ENCODE data around the gene APOA4.

APOA4 gene

GRCh38 chr11:116811194-116811593 is 11.9 kb downstream of the APOA4 start:
- H3K9me3 ChIP-seq (ENCODE audit: insufficient read depth, low read length), result no peaks in the 10 kb centered on the region
- no peak overlapping the region for H3K27ac ChIP-seq (ENCODE audit: low read depth, low read length)

DNA sequence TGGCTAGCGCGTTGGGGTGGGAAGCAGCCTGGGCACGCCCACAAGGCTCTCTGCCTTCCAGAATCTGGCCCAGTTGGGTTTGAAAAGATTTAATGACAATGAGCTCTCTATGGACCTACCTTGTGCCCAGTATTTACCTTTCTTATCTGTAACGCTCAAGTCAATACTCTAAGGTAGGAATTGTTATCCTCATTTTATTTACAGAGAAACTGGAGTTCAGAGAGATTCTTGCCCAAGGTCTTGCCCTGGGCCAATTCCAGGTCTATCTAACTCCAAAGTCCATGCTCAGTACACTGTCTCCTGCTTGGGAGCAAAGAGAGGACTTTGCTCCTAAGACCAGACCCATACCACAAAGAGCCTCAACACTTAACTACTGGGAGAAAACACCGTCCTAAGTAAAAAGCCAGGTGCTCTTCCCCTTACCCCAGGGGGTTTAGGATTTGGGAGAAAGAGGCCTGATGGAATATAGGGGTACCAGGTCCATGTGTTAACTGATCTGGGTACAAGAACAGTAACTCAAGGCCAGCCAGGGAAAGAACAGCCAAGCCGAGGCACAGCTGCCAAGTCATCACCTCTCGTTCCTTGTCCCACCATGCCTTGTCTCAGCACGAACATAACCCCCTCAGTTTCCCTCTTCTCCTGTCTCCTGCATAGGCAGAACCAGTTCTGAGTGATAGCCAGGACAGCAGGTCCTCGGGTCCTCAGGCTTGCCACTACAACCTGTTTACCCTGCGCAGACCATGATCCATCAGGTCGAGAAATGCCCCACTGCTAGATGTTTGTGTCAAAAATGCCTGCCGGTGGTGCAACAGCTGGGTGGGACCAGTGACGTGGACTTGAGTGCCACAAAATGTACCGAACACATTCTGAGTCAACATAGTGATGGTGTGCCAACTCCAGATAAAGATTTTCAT is 14.6 kb downstream of the APOA4 start:
- no peak overlapping the region for H3K9ac ChIP-seq (ENCODE audit: low read length)
- H4K20me1 ChIP-seq (ENCODE audit: low read depth, low read length), result no peaks in the 10 kb centered on the region
- H3K36me3 ChIP-seq (ENCODE audit: low read length), result no peaks in the 10 kb centered on the region
- no peak overlapping the region for H2AFZ ChIP-seq (ENCODE audit: low read depth, low read length, severe bottlenecking)
- 0 out of 2 replicates have a peak, but pooled peaks cover 2% of the 10 kb centered on the region for H3F3A ChIP-seq (ENCODE audit: insufficient read depth)
- no peaks in the 10 kb centered on the region for H3K9me3 ChIP-seq (ENCODE audit: insufficient read depth, low read length)
- no peak overlapping the region for H3K4me2 ChIP-seq (ENCODE audit: low read depth, low read length, poor library complexity, severe bottlenecking)
- no peak overlapping the region for H3K4me3 ChIP-seq (ENCODE audit: insufficient read depth, low read length, poor library complexity, severe bottlenecking)
- H3K9me2 ChIP-seq (replicated peaks; ENCODE audit: insufficient read depth, low read length), result no peaks in the 10 kb centered on the region
- no peak for TF ChIP-seq EZH2phosphoT487 (conservative IDR thresholded peaks at IDR 0.05; ENCODE audit: low read length)
- TF ChIP-seq, protein P1, sequence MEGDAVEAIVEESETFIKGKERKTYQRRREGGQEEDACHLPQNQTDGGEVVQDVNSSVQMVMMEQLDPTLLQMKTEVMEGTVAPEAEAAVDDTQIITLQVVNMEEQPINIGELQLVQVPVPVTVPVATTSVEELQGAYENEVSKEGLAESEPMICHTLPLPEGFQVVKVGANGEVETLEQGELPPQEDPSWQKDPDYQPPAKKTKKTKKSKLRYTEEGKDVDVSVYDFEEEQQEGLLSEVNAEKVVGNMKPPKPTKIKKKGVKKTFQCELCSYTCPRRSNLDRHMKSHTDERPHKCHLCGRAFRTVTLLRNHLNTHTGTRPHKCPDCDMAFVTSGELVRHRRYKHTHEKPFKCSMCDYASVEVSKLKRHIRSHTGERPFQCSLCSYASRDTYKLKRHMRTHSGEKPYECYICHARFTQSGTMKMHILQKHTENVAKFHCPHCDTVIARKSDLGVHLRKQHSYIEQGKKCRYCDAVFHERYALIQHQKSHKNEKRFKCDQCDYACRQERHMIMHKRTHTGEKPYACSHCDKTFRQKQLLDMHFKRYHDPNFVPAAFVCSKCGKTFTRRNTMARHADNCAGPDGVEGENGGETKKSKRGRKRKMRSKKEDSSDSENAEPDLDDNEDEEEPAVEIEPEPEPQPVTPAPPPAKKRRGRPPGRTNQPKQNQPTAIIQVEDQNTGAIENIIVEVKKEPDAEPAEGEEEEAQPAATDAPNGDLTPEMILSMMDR (IDR thresholded peaks at IDR 0.05; ENCODE audit: insufficient read depth, low read length, poor library complexity, severe bottlenecking), result no peak
- H3K27me3 ChIP-seq (ENCODE audit: low read length), result no peaks in the 10 kb centered on the region
- no peak overlapping the region for H3K27ac ChIP-seq (ENCODE audit: low read depth, low read length)
- H3K79me2 ChIP-seq (ENCODE audit: insufficient read depth, low read length), result no peaks in the 10 kb centered on the region

More at GRCh38 chr11:116811194-116811593, 11.9 kb downstream of the APOA4 start:
- Histone ChIP-seq H3K27me3 (ENCODE audit: low read length) (no peaks in the 10 kb centered on the region), H2AFZ (ENCODE audit: low read depth, low read length, severe bottlenecking) (no peak overlapping the region), H3K9ac (ENCODE audit: low read length) (no peak overlapping the region), H3K9me2 (replicated peaks; ENCODE audit: insufficient read depth, low read length) (no peaks in the 10 kb centered on the region), H3K36me3 (ENCODE audit: low read length) (no peaks in the 10 kb centered on the region), H3K4me2 (ENCODE audit: low read depth, low read length, poor library complexity, severe bottlenecking) (no peak overlapping the region), H3K79me2 (ENCODE audit: insufficient read depth, low read length) (no peaks in the 10 kb centered on the region), H3F3A (ENCODE audit: insufficient read depth) (0 out of 2 replicates have a peak, but pooled peaks cover 2% of the 10 kb centered on the region), H3K4me3 (ENCODE audit: insufficient read depth, low read length, poor library complexity, severe bottlenecking) (no peak overlapping the region), H4K20me1 (ENCODE audit: low read depth, low read length) (no peaks in the 10 kb centered on the region)
- TF ChIP-seq, protein P1 (IDR thresholded peaks at IDR 0.05; ENCODE audit: insufficient read depth, low read length, poor library complexity, severe bottlenecking), result no peak
- TF ChIP-seq EZH2phosphoT487 (conservative IDR thresholded peaks at IDR 0.05; ENCODE audit: low read length), result no peak

- Histone ChIP-seq H2AFZ (ENCODE audit: low read depth, low read length, severe bottlenecking) (no peak overlapping the region), H3K9me2 (replicated peaks; ENCODE audit: insufficient read depth, low read length) (no peaks in the 10 kb centered on the region), H3K79me2 (ENCODE audit: insufficient read depth, low read length) (no peaks in the 10 kb centered on the region), H3K9ac (ENCODE audit: low read length) (no peak overlapping the region), H3K9me3 (ENCODE audit: insufficient read depth, low read length) (no peaks in the 10 kb centered on the region), H4K20me1 (ENCODE audit: low read depth, low read length) (no peaks in the 10 kb centered on the region), H3K27ac (ENCODE audit: low read depth, low read length) (no peak overlapping the region), H3K4me2 (ENCODE audit: low read depth, low read length, poor library complexity, severe bottlenecking) (no peak overlapping the region), H3F3A (ENCODE audit: insufficient read depth) (0 out of 2 replicates have a peak, but pooled peaks cover 2% of the 10 kb centered on the region), H3K27me3 (ENCODE audit: low read length) (no peaks in the 10 kb centered on the region), H3K4me3 (ENCODE audit: insufficient read depth, low read length, poor library complexity, severe bottlenecking) (no peak overlapping the region), H3K36me3 (ENCODE audit: low read length) (no peaks in the 10 kb centered on the region)
- TF ChIP-seq, protein P1 (IDR thresholded peaks at IDR 0.05; ENCODE audit: insufficient read depth, low read length, poor library complexity, severe bottlenecking), result no peak
Observed at GRCh38 chr11:116807601-116808261, 15.4 kb downstream of the APOA4 start.
